Karpas-422 (cell line): Measurements from ENCODE around the gene ODAD2. TPM values are rescaled to one million over a fixed set of nuclear protein-coding genes. Genes with fewer than 3 reads are reported as not detected.

Experiments
- DNase-seq: peaks from one replicate; pipeline ENCODE4 v3.0.0-alpha.2; 2015
- H2AFZ ChIP-seq: fragments of 200-600 bp; sonication (generic); 2 replicates; pipeline ENCODE4 v1.6.1; 2014; ENCODE audit warnings: antibody characterized with exemption, low read length, mixed read lengths
- H3K27ac ChIP-seq: fragments of 200-600 bp; sonication (generic); 2 replicates; pipeline ENCODE4 v1.5.1; 2014; ENCODE audit warnings: mild to moderate bottlenecking, low read length, moderate library complexity
- H3K27me3 ChIP-seq: fragments of 200-600 bp; sonication (generic); 2 replicates; pipeline ENCODE4 v1.6.1; 2014; ENCODE audit warnings: low read length, mixed read lengths
- H3K36me3 ChIP-seq: fragments of 200-600 bp; sonication (generic); 2 replicates; pipeline ENCODE4 v1.6.1; 2014; ENCODE audit warnings: low read length, mixed read lengths; ENCODE audit not compliant: insufficient read depth
- H3K4me1 ChIP-seq: fragments of 200-600 bp; sonication (generic); 2 replicates; pipeline ENCODE4 v1.6.1; 2014; ENCODE audit warnings: mild to moderate bottlenecking, low read length, mixed read lengths
- H3K4me2 ChIP-seq: fragments of 200-600 bp; sonication (generic); 2 replicates; pipeline ENCODE4 v1.6.1; 2014; ENCODE audit warnings: low read length, low read depth, mild to moderate bottlenecking; ENCODE audit not compliant: poor library complexity, severe bottlenecking
- H3K4me3 ChIP-seq: fragments of 200-600 bp; sonication (generic); 2 replicates; pipeline ENCODE4 v1.5.1; 2014; ENCODE audit warnings: mild to moderate bottlenecking, antibody characterized with exemption, low read length, mixed read lengths
- H3K79me2 ChIP-seq: fragments of 200-600 bp; sonication (generic); 2 replicates; pipeline ENCODE4 v1.6.1; 2014; ENCODE audit warnings: mild to moderate bottlenecking, low read length, mixed read lengths
- H3K9ac ChIP-seq: fragments of 200-600 bp; sonication (generic); 2 replicates; pipeline ENCODE4 v1.6.0; 2014; ENCODE audit warnings: low read length
- H3K9me2 ChIP-seq: fragments of 200-600 bp; sonication (generic), shearing (Covaris generic); replicated peaks from 2 replicates; pipeline ENCODE4 v1.6.0; 2014; ENCODE audit warnings: mild to moderate bottlenecking, low read length, moderate library complexity; ENCODE audit not compliant: insufficient read depth
- H3K9me3 ChIP-seq: fragments of 300-700, 200-600 bp; sonication (generic); 2 replicates; pipeline ENCODE4 v1.6.1; 2014; ENCODE audit warnings: low read length, mixed read lengths
- H4K20me1 ChIP-seq: fragments of 200-600 bp; sonication (generic); 2 replicates; pipeline ENCODE4 v1.6.1; 2014; ENCODE audit warnings: mild to moderate bottlenecking, antibody characterized with exemption, low read length, low read depth; ENCODE audit not compliant: insufficient read depth
- total RNA-seq: library from RNA; depleted of rRNA; stranded (reverse); fragments of >200 nt; shearing (Covaris generic); gene quantifications from 2 replicates; pipeline ENCODE4 v1.2.3, GENCODE V29; 2014; ENCODE audit warnings: low replicate concordance; rRNA removed

The ODAD2 gene
- not detected in 2 replicates for total RNA-seq

GRCh38 chr10:27998954-27999275, at the start of gene ODAD2:
Gene ODAD2, minus strand, starts transcription at chr10:27999079. Its CDS starts 3,937 bp downstream, at chr10:27995142.
- no peak within 1 kb of the TSS for H3K9ac ChIP-seq

GRCh38 chr10:28047061-28047460, 48.2 kb upstream of the ODAD2 start:
- H2AFZ ChIP-seq, result no peak overlapping the region
- H3K27ac ChIP-seq, result no peak overlapping the region
- H3K36me3 ChIP-seq, result no peaks in the 10 kb centered on the region
- H3K4me2 ChIP-seq, result no peak overlapping the region
- no peaks in the 10 kb centered on the region for H3K79me2 ChIP-seq
- no peaks in the 10 kb centered on the region for H3K9me3 ChIP-seq
- no peak for DNase-seq
- no peaks in the 10 kb centered on the region for H3K27me3 ChIP-seq
- H3K4me1 ChIP-seq, result no peaks in the 10 kb centered on the region
- H3K9me2 ChIP-seq, result no peaks in the 10 kb centered on the region
- H3K9ac ChIP-seq, result no peak overlapping the region
- H3K4me3 ChIP-seq, result no peak overlapping the region
- no peaks in the 10 kb centered on the region for H4K20me1 ChIP-seq

More at GRCh38 chr10:27998954-27999275, at the start of gene ODAD2:
- Histone ChIP-seq H4K20me1 (no peaks in the 10 kb centered on the region), H3K79me2 (no peaks in the 10 kb centered on the region), H2AFZ (no peak within 1 kb of the TSS), H3K4me3 (no peak within 1 kb of the TSS), H3K4me1 (no peaks in the 10 kb centered on the region), H3K4me2 (no peak within 1 kb of the TSS), H3K27ac (no peak within 1 kb of the TSS), H3K36me3 (no peaks in the 10 kb centered on the region), H3K9me3 (no peaks in the 10 kb centered on the region), H3K9me2 (no peaks in the 10 kb centered on the region), H3K27me3 (no peaks in the 10 kb centered on the region)
- DNase-seq, result no peak

GRCh38 chr10:28046579-28046978, 47.7 kb upstream of the ODAD2 start:
- Histone ChIP-seq H3K36me3 (no peaks in the 10 kb centered on the region), H3K79me2 (no peaks in the 10 kb centered on the region), H3K9me2 (no peaks in the 10 kb centered on the region), H3K4me3 (no peak overlapping the region), H3K9me3 (no peaks in the 10 kb centered on the region), H3K4me1 (no peaks in the 10 kb centered on the region), H3K4me2 (no peak overlapping the region), H3K9ac (no peak overlapping the region), H3K27ac (no peak overlapping the region), H2AFZ (no peak overlapping the region), H4K20me1 (no peaks in the 10 kb centered on the region), H3K27me3 (no peaks in the 10 kb centered on the region)
- DNase-seq, result no peak

- Histone ChIP-seq H3K79me2 (no peaks in the 10 kb centered on the region), H3K4me1 (no peaks in the 10 kb centered on the region), H3K36me3 (no peaks in the 10 kb centered on the region), H3K4me3 (no peak overlapping the region), H3K9me3 (no peaks in the 10 kb centered on the region), H3K9ac (no peak overlapping the region), H3K27me3 (no peaks in the 10 kb centered on the region), H2AFZ (no peak overlapping the region), H3K4me2 (no peak overlapping the region), H3K27ac (no peak overlapping the region), H3K9me2 (no peaks in the 10 kb centered on the region), H4K20me1 (no peaks in the 10 kb centered on the region)
- no peak for DNase-seq
These were observed 45.1 kb upstream of the ODAD2 start for GRCh38 chr10:28043941-28044340.

GRCh38 chr10:28036587-28036986, 37.7 kb upstream of the ODAD2 start:
- H3K9me2 ChIP-seq, result no peaks in the 10 kb centered on the region
- no peaks in the 10 kb centered on the region for H3K27me3 ChIP-seq
- H3K9me3 ChIP-seq, result no peaks in the 10 kb centered on the region
- H3K4me3 ChIP-seq, result no peak overlapping the region
- no peaks in the 10 kb centered on the region for H3K4me1 ChIP-seq
- H2AFZ ChIP-seq, result no peak overlapping the region
- DNase-seq, result no peak
- no peak overlapping the region for H3K27ac ChIP-seq
- no peaks in the 10 kb centered on the region for H3K79me2 ChIP-seq
- no peaks in the 10 kb centered on the region for H3K36me3 ChIP-seq
- no peaks in the 10 kb centered on the region for H4K20me1 ChIP-seq
- no peak overlapping the region for H3K4me2 ChIP-seq
- no peak overlapping the region for H3K9ac ChIP-seq

GRCh38 chr10:28020993-28021982, 22.4 kb upstream of the ODAD2 start:
- no peak for DNase-seq
- no peak overlapping the region for H3K27ac ChIP-seq
- no peaks in the 10 kb centered on the region for H3K9me2 ChIP-seq

GRCh38 chr10:28020080-28020860, 21.4 kb upstream of the ODAD2 start:
- no peak overlapping the region for H3K27ac ChIP-seq
- H3K9me2 ChIP-seq, result no peaks in the 10 kb centered on the region
- H3K4me1 ChIP-seq, result no peaks in the 10 kb centered on the region
- H3K4me3 ChIP-seq, result no peak overlapping the region
- H3K36me3 ChIP-seq, result no peaks in the 10 kb centered on the region
- no peaks in the 10 kb centered on the region for H3K79me2 ChIP-seq
- no peak overlapping the region for H3K9ac ChIP-seq
- no peak overlapping the region for H2AFZ ChIP-seq
- no peaks in the 10 kb centered on the region for H3K27me3 ChIP-seq
- H3K4me2 ChIP-seq, result no peak overlapping the region
- DNase-seq, result no peak
- no peaks in the 10 kb centered on the region for H4K20me1 ChIP-seq
- H3K9me3 ChIP-seq, result no peaks in the 10 kb centered on the region

More at GRCh38 chr10:28020993-28021982, 22.4 kb upstream of the ODAD2 start:
- H2AFZ ChIP-seq, result no peak overlapping the region
- H3K79me2 ChIP-seq, result no peaks in the 10 kb centered on the region
- H3K36me3 ChIP-seq, result no peaks in the 10 kb centered on the region
- H4K20me1 ChIP-seq, result no peaks in the 10 kb centered on the region
- no peaks in the 10 kb centered on the region for H3K27me3 ChIP-seq
- H3K4me1 ChIP-seq, result no peaks in the 10 kb centered on the region
- no peak overlapping the region for H3K9ac ChIP-seq
- H3K9me3 ChIP-seq, result no peaks in the 10 kb centered on the region
- H3K4me3 ChIP-seq, result no peak overlapping the region
- no peak overlapping the region for H3K4me2 ChIP-seq

- Histone ChIP-seq H2AFZ (no peak overlapping the region), H3K79me2 (no peaks in the 10 kb centered on the region), H3K9me2 (no peaks in the 10 kb centered on the region), H3K36me3 (no peaks in the 10 kb centered on the region), H3K4me2 (no peak overlapping the region), H3K9ac (no peak overlapping the region), H3K27ac (no peak overlapping the region), H3K9me3 (no peaks in the 10 kb centered on the region), H3K4me1 (no peaks in the 10 kb centered on the region), H3K27me3 (no peaks in the 10 kb centered on the region), H4K20me1 (no peaks in the 10 kb centered on the region), H3K4me3 (no peak overlapping the region)
- no peak for DNase-seq
These were observed 15.8 kb upstream of the ODAD2 start for GRCh38 chr10:28014651-28015050.
